Esophagus muscularis mucosa (tissue), 4 donors: ENCODE results near the gene LRRC37A3.
"Not testable (repeated sequence)": the region's sequence is repeated elsewhere in the genome, so short reads cannot be mapped to it uniquely, and the experiment has no call there.

Source experiments
- CTCF ChIP-seq, 3 experiments: fragments of 200-600 bp in 2 of 3; fragments of 450-650 bp in 1 of 3; sonication (generic) in 2 of 3; IDR thresholded peaks; one replicate each; pipeline ENCODE4 v1.5.1; 2017 to 2019; ENCODE audit warnings: antibody characterized with exemption in 3 of 3, mild to moderate bottlenecking in 2 of 3, moderate library complexity in 1 of 3
- EP300 ChIP-seq: sonication (generic); formaldehyde crosslinking; IDR thresholded peaks from one replicate; pipeline ENCODE4 v1.6.1; 2017; ENCODE audit warnings: antibody characterized with exemption
- POLR2A ChIP-seq: fragments of 450-650 bp; IDR thresholded peaks from one replicate; pipeline ENCODE4 v1.6.1; 2017; ENCODE audit warnings: antibody characterized with exemption, moderate library complexity, mild to moderate bottlenecking, low read depth
- POLR2AphosphoS5 ChIP-seq, 2 donors: sonication (generic); formaldehyde crosslinking; IDR thresholded peaks; one replicate each; pipeline ENCODE4 v1.6.1; 2017; ENCODE audit warnings: antibody characterized with exemption in 2 of 2

- not testable (repeated sequence) for TF ChIP-seq CTCF (IDR thresholded peaks at IDR 0.05); EP300; POLR2A; POLR2AphosphoS5 (IDR thresholded peaks at IDR 0.05)
Measured at GRCh38 chr17:64923051-64923568, 3.8 kb upstream of the LRRC37A3 start.
